ENCODE measurements around the gene ANKRD6.
"Not testable (repeated sequence)": the region's sequence is repeated elsewhere in the genome, so short reads cannot be mapped to it uniquely, and the experiment has no call there.

The ANKRD6 gene

DNA sequence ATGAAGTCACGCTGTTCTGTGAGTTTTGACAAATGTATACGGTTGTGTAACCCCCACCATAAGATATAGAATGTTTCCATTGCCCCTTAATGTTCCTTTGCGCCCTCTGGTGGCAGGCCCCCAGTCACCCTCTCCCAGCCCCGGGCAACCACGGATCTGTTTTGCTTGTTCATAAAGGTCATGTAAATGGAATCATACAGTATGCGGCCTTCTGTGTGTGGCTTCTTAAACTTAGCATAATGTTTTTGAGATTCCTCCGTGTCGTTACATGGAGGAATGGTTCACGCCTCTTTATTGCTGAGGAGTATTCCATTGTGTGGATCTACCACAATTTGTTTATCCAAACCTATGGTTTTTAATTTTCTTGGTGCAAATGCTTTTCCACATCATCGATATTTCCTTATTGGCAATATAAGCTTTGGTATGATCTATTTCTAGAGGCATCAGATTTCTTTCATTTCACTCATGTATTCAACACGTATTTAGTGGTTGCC, 177.2 kb downstream of the ANKRD6 start:
- DNase-seq: no peak

DNA sequence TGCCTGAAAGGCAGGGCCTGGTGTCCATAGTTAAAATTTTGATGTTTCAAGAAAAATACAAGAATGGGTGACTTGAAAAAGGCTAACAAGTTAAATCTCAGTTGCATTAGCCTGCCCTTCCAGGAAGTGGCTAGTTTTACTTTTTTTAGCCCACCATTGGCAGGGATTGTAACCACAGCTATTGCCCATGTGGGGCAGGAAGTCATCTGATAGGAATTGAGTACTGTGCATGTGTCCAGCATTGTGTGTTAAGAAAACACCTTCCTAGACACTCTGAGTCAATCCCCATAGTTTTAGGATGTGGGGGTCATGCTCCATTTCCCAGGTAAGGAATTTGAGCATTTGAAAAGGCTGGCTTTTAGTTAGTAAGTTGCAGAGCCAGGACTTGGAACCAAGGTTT, 178.7 kb downstream of the ANKRD6 start:
- DNase-seq: no peak

DNA sequence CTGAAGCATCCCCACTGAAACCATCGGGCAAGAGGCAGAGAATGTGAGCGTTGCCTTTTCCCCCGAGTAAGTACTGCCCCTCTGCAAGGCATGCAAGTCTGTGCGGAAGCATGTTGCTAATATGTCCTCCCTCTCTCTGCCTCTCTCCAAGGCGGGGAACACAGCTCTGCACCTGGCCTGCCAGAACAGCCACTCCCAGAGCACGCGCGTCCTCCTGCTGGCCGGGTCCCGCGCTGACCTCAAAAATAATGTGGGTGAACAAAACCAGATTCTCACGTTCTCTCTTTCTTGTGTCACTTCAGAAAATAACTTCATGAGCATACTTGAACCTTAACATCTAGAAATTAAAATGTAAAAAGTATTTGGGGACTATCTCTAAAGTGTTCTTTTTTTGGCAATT, 179.2 kb downstream of the ANKRD6 start:
- no peak for DNase-seq

DNA sequence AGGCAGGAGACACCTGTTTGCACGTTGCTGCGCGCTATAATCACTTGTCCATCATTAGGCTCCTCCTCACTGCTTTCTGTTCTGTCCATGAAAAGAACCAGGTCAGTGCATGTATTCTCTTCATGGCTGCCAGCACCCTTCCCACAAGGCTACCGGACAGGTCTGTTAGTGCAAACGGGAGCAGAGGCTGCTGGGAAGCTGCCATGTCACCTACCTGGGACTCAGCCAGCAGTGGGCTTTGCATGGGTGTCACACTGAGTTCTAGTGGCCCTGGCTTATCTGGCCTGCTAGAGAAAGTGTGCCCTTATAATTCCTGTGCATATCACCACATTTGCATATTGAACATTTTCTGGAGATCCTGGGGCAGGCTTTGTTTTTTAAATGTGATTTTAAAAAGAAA, 180.8 kb downstream of the ANKRD6 start:
- DNase-seq: no peak

DNA sequence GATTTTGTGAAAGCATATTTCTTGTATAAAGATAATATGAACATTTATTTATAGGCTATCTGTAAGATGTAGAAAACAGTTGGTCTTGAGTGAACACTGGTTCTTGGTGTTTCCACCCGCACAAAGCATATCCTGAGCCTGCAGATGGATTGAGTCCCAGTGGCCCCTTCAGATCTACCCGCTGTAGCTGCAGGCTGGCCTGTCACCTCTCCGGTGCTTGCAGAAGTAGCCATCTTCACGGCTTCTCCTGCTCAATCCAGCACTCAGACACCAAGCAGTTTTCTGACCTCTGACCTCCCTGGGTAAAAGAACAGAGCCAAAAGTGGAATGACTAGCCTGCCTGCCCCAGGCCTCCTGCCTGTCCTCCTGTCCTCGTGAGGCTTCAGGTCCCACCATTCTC, 182.9 kb downstream of the ANKRD6 start:
- DNase-seq: no peak

DNA sequence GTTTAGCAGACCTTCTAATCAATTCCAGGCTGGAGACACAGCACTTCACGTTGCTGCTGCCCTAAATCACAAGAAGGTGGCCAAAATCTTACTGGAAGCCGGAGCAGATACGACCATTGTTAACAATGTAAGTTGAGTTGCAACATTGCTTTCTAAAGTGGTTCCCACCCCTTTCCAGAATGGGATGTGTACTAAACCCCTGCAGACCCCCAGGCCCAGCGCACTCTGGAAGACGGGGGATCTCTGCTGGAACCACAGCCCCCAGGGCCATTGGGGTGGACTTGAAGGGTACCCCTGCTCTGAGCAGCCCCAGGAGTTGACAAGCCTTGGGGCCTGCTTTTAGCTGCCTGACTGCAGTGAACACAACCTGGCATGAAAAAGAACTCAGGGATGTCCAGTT, 183.6 kb downstream of the ANKRD6 start:
- DNase-seq: no peak

DNA sequence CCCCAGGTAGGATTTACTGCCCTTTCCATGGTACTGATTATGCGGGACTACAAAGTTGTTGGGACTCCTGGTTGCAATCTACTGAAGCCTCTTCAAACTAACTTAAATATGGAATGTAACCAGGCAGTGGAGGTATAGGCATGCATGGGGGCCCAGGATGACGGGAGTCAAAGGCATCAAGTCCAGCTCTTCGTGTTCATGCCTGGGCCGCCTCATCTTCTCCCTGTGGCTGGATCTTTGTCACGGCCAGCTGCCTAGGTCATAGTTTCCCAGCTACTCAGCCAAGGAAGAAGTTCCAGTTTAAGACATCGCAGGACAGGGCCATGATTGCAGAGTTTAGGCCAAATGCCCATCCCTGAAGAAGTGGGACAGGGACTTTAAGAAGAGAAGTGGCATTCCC, 185.1 kb downstream of the ANKRD6 start:
- no peak for DNase-seq

DNA sequence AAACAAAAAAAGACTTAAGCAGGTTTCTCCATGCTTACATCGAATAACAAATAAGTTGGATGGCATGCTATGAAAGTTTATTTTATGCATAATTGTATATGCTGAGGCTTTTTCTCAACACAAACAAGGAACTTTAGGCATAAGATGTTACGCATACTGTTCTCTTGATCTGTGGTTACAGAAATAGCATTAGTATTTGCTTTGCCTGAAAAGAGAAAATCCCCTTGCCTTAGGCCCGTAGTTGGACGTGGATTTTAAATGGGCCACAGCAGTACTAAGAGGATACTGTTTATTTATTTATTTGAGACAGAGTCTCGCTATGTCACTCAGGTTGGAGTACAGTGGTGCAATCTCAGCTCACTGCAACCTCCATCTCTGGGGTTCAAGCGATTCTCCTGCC, 186.6 kb downstream of the ANKRD6 start:
- DNase-seq: no peak

DNA sequence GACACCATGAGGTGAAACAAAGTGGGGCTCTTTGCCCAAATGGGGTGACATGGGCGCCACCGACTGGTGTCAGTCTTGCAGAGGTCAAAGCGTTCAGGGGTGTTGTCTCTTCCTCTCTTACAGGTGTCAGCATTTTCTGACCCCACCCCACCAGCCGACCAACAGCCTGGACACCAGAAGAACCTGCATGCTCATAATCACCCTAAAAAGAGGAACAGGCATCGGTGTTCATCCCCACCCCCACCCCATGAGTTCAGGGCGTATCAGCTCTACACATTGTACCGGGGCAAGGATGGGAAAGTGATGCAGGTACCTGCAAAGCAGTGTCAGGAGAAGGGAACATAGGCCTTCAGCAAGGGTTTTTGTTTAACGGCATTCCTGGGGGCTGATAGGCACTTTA, 190.8 kb downstream of the ANKRD6 start:
- DNase-seq: no peak

DNA sequence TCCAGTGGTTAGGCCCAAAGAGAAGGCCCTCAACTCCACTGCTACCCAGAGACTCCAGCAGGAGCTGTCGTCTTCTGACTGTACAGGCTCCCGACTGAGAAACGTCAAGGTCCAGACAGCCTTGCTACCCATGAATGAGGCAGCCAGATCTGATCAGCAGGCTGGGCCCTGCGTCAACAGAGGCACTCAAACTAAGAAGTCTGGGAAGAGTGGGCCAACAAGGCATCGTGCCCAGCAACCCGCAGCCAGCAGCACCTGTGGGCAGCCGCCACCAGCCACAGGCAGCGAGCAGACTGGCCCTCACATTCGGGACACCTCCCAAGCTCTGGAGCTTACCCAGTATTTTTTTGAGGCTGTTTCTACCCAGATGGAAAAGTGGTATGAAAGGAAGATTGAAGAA, 197.5 kb downstream of the ANKRD6 start:
- no peak for DNase-seq

DNA sequence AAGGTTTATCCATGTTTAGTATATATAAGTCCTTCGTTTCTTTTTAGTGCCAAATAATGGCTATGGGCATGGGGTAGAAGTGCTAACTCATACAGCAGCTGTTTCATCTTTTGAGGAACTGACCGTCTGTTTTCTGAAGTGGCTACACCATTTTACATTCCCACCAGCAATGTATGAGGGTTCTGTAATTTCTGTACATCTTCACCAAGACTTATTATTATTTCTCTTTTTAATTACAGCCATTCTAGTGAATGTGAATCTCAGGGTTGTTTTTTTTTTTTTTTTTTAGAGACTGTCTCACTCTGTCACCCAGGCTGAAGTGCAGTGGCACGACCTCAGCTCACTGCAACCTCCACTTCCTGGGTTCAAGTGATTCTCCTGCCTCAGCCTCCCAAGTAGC, 203.5 kb downstream of the ANKRD6 start:
- DNase-seq: not testable (repeated sequence)

DNA sequence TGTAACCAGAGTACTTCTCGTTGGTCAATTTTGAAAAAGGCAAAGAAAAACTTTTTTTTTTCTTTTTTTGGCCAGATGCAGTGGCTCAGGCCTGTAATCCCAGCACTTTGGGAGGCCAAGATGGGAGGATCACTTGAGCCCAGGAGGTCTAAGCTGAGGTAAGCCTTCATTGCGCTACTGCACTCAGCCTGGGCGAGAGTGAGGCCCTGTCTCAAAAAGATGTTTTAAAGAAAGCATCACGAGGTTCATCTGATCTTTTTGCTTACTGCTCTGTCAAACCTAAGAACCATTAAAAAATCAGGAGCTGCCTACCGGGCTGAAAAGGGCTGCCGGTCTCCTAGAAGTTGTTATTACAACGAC, 205.0 kb downstream of the ANKRD6 start:
- no peak for DNase-seq

DNA sequence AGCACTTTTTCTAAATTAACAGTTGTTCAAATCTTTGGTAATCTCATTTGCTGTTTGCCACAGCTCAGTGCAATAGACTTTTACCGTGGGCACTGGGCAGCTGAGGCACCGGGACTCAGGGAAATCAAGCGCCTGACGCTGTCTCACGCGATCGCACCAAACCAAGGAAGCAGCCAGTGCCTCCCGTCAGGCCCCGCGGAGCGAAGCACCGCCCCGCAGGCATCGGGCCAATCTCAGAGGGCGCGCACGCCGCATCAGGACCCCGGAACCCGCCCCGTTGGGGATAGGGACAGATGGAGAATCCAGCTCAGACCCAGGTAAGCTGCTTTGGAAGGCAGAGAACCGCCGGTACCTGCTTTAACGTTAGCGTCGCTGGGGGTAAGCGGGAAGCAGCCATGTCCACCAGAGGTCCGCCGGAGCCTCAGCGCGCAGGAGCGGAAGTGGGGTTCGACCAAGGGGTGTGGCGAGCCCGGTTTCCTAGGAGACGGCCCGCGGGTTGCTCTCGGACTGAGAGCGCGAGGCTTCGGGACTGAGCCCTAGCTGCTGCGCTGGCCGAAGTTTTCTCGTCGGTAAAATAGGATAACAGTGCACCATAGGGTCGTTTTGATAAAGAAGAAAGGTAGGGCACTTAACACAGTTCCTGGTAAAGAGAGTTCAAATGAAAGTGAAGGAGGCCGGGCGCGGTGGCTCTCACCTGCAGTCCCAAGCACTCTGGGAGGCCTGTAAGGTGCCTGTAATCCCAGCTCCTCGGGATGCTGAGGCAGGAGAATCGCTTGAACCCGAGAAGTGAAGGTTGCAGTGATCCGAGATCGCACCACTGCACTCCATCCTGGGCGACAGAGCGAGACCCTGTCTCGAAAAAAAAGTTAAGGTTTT, 205.6 kb downstream of the ANKRD6 start, which contains the start of gene LYRM2:
Gene LYRM2, minus strand, starts transcription at position 428 of the 876 bp plus-strand sequence. Its CDS starts 31 bp downstream, at position 397.
- peak; percentile 91 for DNase-seq

DNA sequence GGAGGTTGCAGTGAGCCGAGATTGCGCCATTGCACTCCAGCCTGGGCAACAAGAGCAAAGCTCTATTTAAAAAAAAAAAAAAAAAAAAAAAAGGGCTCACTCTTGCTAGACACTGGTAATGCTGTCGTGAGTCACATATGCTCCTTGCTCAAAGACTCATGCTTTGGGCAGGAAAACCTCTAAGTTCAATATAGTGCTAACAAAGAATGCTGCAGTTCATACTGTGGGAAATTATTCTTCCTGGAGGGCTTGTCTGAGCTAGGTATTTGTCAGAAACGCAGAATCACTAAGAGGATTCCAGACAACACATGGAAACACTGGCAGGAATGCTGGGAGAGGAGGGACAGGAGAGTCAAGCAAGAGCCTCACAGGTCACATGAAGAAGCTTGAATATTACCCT, 207.9 kb downstream of the ANKRD6 start:
- DNase-seq: no peak

DNA sequence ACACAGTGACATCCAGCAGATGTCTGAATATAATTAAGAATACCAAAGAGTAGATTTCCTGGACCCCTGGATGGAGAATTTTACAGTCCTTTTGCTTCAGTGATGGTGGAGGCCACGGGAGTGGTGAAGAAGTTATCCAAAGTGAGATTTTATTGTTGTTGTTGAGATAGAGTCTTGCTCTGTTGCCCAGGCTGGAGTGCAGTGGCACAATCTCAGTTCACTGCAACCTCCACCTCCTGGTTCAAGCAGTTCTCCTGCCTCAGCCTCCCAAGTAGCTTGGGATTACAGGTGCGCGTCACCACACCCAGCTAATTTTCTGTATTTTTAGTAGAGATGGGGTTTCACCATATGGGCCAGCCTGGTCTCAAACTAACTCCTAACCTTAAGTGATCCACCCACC, 208.6 kb downstream of the ANKRD6 start:
- DNase-seq: not testable (repeated sequence)

DNA sequence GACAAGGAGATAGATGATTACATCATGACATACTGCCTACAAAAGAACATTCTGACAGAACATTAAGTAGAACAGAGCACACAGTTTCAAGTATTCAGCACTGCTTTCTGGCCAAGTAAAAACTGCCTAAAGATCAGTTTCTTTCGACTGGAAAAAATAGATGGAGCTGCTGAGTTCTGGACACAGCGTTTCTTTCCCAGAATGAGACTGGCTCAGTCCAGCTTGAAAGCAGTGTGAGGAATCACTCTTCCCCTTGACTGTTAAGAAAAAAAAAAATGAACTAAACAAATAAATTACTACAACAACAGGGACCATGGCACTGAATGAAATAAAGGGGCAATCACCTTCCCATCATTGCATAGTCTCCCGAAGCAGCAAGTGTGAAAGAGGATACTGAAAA, 210.0 kb downstream of the ANKRD6 start:
- DNase-seq: no peak

DNA sequence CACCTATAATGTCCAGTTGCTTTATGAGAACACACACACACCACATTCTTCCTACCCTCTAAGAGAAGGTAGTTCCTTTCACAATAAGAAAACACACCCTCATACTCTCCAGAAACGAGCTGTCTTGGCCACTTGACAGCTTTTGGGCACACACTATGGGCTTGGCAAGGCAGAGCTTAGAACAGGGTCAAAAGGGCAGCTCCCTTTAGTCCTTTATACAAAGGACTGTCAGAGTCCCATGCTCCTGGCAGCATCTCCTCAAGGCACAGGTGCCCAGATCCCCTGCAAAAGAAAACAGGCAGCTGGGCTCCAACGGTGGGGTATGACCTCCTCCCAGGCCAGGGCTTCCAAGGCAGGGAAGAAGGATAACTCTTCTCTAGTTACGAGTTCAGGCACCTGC, 210.5 kb downstream of the ANKRD6 start:
- no peak for DNase-seq

DNA sequence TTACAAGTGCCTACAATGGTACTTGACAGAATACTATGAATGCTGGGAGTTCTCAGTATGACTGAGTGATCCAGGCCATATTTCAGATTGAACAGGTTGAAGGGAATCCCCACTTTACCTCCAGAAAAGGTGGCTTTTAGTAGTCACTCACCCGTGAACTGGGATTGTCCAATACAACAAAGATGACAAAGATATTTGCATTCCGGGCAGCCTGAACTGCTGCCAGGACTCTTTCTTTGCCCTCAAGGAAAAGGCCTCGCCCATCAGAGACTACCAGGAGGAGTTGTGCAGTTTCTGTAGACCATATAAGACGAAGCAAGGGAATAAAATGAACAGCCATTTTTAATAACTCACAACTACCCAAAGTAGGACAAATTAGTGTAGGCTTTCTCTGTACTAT, 211.9 kb downstream of the ANKRD6 start:
- no peak for DNase-seq

DNA sequence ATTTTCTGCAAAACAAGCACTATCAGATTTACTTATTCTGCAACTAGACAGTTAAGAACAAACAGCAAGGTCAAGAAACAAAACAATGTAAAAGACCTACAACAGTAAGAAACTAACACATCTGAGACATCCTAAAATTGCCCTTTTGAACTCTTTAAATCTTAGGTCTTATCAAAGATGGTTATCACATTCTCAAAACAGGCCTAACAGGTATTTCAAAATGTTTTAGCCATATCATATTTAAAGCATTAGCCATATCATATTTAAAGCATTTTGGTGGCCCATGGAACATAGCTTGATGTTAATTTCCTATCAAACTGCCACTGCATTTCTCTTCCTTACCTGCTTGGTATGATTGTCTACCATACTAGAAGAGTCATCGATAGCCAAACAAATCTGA, 216.7 kb downstream of the ANKRD6 start:
- no peak for DNase-seq

DNA sequence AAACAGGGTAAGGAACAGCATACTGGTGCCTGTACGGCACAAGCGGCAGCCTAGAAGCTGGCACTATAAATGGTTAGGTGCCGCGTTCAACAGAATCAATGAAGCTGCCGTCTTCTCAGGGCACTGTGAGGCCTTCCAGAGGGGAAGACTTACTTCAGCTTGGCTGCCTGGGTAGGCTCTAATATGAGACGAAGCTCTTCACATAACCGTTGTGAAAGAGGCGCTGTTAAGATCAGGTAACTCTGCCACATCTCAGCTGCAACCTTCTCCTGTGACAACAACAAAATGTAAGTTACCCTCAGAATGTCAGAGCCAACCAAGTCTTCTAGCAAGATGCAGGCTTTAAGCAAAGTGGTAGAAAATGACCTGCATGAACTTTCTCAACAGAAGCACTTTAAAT, 217.6 kb downstream of the ANKRD6 start:
- no peak for DNase-seq

DNA sequence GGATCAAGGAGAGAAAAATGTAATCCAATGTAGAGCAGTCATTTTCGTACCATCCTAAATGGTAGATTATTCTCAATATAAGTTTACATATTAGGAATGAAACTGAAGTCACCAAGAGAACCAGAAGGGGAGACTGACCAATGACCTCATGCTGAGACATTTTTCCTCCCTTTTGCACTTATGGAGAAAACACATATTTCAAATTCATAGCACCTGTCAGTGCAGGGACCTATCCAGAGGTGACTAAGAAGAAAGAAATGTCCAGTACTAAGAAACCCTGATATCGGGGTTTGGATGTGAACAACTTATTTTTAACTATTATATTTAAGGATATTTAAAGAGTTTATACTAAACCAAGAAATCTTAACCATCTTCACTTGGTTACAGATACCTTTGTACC, 222.2 kb downstream of the ANKRD6 start:
- no peak for DNase-seq

DNA sequence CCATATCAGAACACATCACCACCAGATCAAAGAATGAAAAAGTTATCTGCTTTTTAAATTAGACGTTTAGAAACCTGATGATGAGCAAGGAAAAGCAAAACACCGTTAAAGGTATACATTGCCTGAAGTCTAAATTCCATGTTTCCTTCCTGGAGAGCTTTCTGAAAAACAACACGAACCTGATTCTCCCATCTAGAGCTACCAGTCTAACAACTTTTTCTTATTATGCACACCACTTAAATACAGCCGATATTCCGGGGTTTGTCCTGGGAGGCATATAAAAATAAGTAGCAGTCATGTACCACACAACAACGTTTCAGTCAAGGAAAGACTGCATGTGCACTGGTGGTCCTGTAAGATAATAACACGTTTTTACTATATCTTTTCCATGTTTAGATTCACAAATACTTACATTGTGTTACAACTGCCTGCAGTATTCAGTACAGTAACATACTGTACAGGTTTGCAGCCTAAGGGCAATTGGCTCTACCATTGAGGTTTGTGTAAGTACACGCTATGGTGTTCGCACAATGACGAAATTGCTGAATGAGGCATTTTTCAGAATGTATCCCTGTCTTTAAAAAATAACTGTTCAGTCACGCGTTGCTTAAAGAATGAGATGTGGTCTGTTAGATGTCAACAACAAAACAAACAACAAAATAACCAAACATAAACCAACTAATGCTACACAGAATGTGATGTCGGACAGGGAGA, 224.7 kb downstream of the ANKRD6 start:
- DNase-seq: no peak

DNA sequence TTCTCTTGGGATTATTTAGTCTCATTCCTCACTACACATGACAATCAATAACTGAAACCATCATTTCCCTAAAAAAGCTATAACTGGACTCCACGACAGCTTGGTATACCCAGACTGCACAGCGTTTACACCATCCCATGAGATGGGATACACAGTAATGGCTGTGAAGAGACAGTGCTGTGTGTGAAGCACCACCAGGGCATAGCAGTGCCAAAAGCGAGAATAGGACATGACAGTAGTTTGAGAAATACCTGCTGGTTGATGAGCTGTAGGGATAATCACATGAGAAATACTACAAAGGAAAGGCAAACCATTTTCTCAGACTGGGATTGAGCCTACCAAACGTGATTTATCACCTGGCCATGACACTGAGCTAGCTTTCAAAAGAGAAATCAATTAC, 228.0 kb downstream of the ANKRD6 start:
- DNase-seq: no peak

DNA sequence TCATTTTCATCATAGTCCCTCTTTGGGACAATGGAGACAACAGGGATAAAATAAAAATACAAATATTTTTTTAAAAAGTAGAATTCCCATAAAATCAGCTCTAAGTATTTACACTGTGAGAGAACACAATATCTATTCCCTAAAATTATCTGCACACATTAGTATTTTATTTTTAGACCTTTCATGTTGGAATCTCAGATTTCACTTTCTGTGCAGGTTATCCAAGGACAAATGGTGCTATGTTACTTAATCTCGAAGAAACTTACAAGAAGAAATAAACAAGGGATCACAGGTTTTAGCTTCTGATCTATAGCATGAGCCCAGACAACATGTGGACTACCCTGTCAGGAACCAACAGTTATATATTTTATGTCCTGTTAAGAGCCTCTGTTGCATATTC, 228.6 kb downstream of the ANKRD6 start:
- DNase-seq: no peak
